IMR-90 (cell line): ENCODE results near the gene ASB6. TPM values are rescaled to one million over a fixed set of nuclear protein-coding genes. Genes with fewer than 3 reads are reported as not detected.

Experiments
- ATAC-seq: fragments of 200-7000 bp; cut with Tn5 transposase; 2 replicates; pipeline ENCODE4 v1.9.1; 2020; ENCODE audit warnings: low read depth, mild to moderate bottlenecking, moderate library complexity
- BruUV-seq: library from RNA; stranded (reverse); fragments of 400-500 nt; replicated peaks from 2 replicates; lab custom pipeline; 2021; lab: Mats Ljungman, UMichigan
- CTCF ChIA-PET: fragments of 300-600 bp; formaldehyde crosslinking; extraction: SDS; loops from one replicate; lab custom pipeline; 2021; ENCODE audit warnings: antibody characterized with exemption; lab: Yijun Ruan, JAX
- POLR2A ChIA-PET: fragments of 300-600 bp; sonication (Branson Sonifier 250); formaldehyde crosslinking; loops from one replicate; lab custom pipeline; 2022; ENCODE audit warnings: antibody characterized with exemption; ENCODE audit not compliant: unreplicated experiment; lab: Charles Lee
- DNase-seq: peaks from one replicate; pipeline ENCODE4 v3.0.0; 2013
- H2AFZ ChIP-seq: replicated peaks from 2 replicates; pipeline ENCODE3; 2013; ENCODE audit warnings: low read length, mild to moderate bottlenecking; ENCODE audit not compliant: poor library complexity
- H2AK5ac ChIP-seq: 2 replicates; pipeline ENCODE4 v1.6.1; 2013; ENCODE audit warnings: low read depth, low read length, inconsistent platforms
- H2AK9ac ChIP-seq: replicated peaks from 2 replicates; pipeline ENCODE3; 2013; ENCODE audit warnings: mild to moderate bottlenecking, low read depth, low read length, moderate library complexity; ENCODE audit not compliant: poor library complexity
- H2BK120ac ChIP-seq: 2 replicates; pipeline ENCODE4 v1.6.1; 2013; ENCODE audit warnings: low read depth, low read length, inconsistent platforms
- H2BK15ac ChIP-seq: 3 replicates; pipeline ENCODE4 v1.6.1; 2013; ENCODE audit warnings: low read depth, low read length, inconsistent platforms
- H2BK20ac ChIP-seq: 2 replicates; pipeline ENCODE4 v1.6.1; 2013; ENCODE audit warnings: low read depth, mild to moderate bottlenecking, inconsistent platforms, low read length, moderate library complexity
- H2BK5ac ChIP-seq: 2 replicates; pipeline ENCODE4 v1.6.1; 2013; ENCODE audit warnings: mild to moderate bottlenecking, low read depth, low read length, inconsistent platforms; ENCODE audit not compliant: poor library complexity, severe bottlenecking
- H3K14ac ChIP-seq: replicated peaks from 2 replicates; pipeline ENCODE4 v1.6.1; 2013; ENCODE audit warnings: low read depth, low read length, inconsistent platforms
- H3K18ac ChIP-seq: 2 replicates; pipeline ENCODE4 v1.6.1; 2013; ENCODE audit warnings: low read depth, low read length, control low read depth
- H3K23ac ChIP-seq: 2 replicates; pipeline ENCODE4 v1.6.1; 2013; ENCODE audit warnings: low read depth, low read length, inconsistent platforms
- H3K27ac ChIP-seq: 2 replicates; pipeline ENCODE4 v1.5.1; 2013; ENCODE audit warnings: mild to moderate bottlenecking, control low read depth, low read length; ENCODE audit not compliant: insufficient read depth
- H3K27me3 ChIP-seq: 2 replicates; pipeline ENCODE4 v1.6.1; 2013; ENCODE audit warnings: low read length; ENCODE audit not compliant: control insufficient read depth, insufficient read depth
- H3K36me3 ChIP-seq: 2 replicates; pipeline ENCODE4 v1.6.1; 2013; ENCODE audit warnings: low read length, mixed read lengths; ENCODE audit not compliant: control insufficient read depth, insufficient read depth
- H3K4ac ChIP-seq: 2 replicates; pipeline ENCODE4 v1.6.1; 2013; ENCODE audit warnings: low read depth, low read length, inconsistent platforms
- H3K4me1 ChIP-seq: 2 replicates; pipeline ENCODE4 v1.6.1; 2013; ENCODE audit warnings: low read length, mixed read lengths; ENCODE audit not compliant: control insufficient read depth, insufficient read depth
- H3K4me2 ChIP-seq: 2 replicates; pipeline ENCODE4 v1.6.1; 2013; ENCODE audit warnings: low read depth, mild to moderate bottlenecking, control low read depth, low read length, moderate library complexity
- H3K4me3 ChIP-seq: 2 replicates; pipeline ENCODE4 v1.5.1; 2013; ENCODE audit warnings: low read depth, mild to moderate bottlenecking, control low read depth, low read length, moderate library complexity; ENCODE audit not compliant: insufficient read depth
- H3K56ac ChIP-seq: 2 replicates; pipeline ENCODE4 v1.6.1; 2013; ENCODE audit warnings: low read length, inconsistent platforms; ENCODE audit not compliant: insufficient read depth; ENCODE audit errors: extremely low read depth
- H3K79me1 ChIP-seq, 2 experiments: 2 replicates each; pipeline ENCODE4 v1.6.1; 2013; ENCODE audit warnings: low read length in 2 of 2, inconsistent platforms in 1 of 2, low read depth in 1 of 2
- H3K9ac ChIP-seq: 2 replicates; pipeline ENCODE4 v1.6.1; 2013; ENCODE audit warnings: low read depth, low read length, control low read depth
- H3K9me1 ChIP-seq: 2 replicates; pipeline ENCODE4 v1.6.1; 2013; ENCODE audit warnings: low read length, inconsistent platforms; ENCODE audit not compliant: insufficient read depth
- H3K9me3 ChIP-seq: 2 replicates; pipeline ENCODE4 v1.6.1; 2013; ENCODE audit warnings: low read length; ENCODE audit not compliant: control insufficient read depth, insufficient read depth
- H4K20me1 ChIP-seq: 2 replicates; pipeline ENCODE4 v1.6.1; 2013; ENCODE audit warnings: low read length, inconsistent platforms; ENCODE audit not compliant: insufficient read depth
- H4K5ac ChIP-seq: 2 replicates; pipeline ENCODE4 v1.6.1; 2013; ENCODE audit warnings: mild to moderate bottlenecking, low read depth, low read length, control low read depth
- H4K8ac ChIP-seq, 2 experiments: 2 replicates each; pipeline ENCODE4 v1.6.1; 2013; ENCODE audit warnings: low read depth in 2 of 2, low read length in 2 of 2, control low read depth in 1 of 2, inconsistent platforms in 1 of 2
- H4K91ac ChIP-seq: 2 replicates; pipeline ENCODE4 v1.6.1; 2013; ENCODE audit warnings: low read depth, low read length, inconsistent platforms; ENCODE audit not compliant: insufficient read depth
- MAFK ChIP-seq: IDR thresholded peaks from 2 replicates; pipeline ENCODE4 v1.6.1; 2012; ENCODE audit warnings: low read depth, low read length, improper control_type of control experiment
- MAZ ChIP-seq: IDR thresholded peaks from 2 replicates; pipeline ENCODE4 v1.6.1; 2012; ENCODE audit warnings: low read depth, mild to moderate bottlenecking, low read length, improper control_type of control experiment, moderate library complexity, borderline replicate concordance
- MXI1 ChIP-seq: IDR thresholded peaks from 2 replicates; pipeline ENCODE4 v1.6.1; 2012; ENCODE audit warnings: low read depth, mild to moderate bottlenecking, low read length, moderate library complexity, borderline replicate concordance
- NFE2L2 ChIP-seq: fragments of 150-350 bp; IDR thresholded peaks from 2 replicates; pipeline ENCODE4 v1.6.1; 2016; ENCODE audit warnings: low read depth, mild to moderate bottlenecking, low read length
- RFX5 ChIP-seq: IDR thresholded peaks from 2 replicates; pipeline ENCODE4 v1.8.0; 2012; ENCODE audit warnings: low read depth, mild to moderate bottlenecking, low read length, moderate library complexity
- SMC3 ChIP-seq: fragments of 150-350 bp; IDR thresholded peaks from 2 replicates; pipeline ENCODE4 v1.6.1; 2016; ENCODE audit warnings: low read depth, mild to moderate bottlenecking, antibody characterized with exemption, low read length, moderate library complexity
- WGBS, 2 experiments: methylation state at CpG; one replicate each; pipeline versions ENCODE4 v1.1.5 to v1.1.7; 2013; ENCODE audit warnings: missing lambda C conversion rate in 2 of 2; ENCODE audit not compliant: insufficient read length in 1 of 2; ENCODE audit errors: extremely low coverage in 2 of 2; 5-methylcytosine and 5-hydroxymethylcytosine counted together
- dilution Hi-C: fragments of 300-500 bp; cut with HindIII; formaldehyde crosslinking; loops from one replicate; pipeline ENCODE4 v1.14.3; 2018; ENCODE audit warnings: low sequenced_read_pairs; ENCODE audit not compliant: unreplicated experiment
- in situ Hi-C: fragments of 300-500 bp; cut with MboI; formaldehyde crosslinking; loops from 3 replicates; pipeline ENCODE4 v1.14.3; 2019; ENCODE audit warnings: low sequenced_read_pairs, inconsistent platforms, mixed read lengths
- intact Hi-C: fragments of 100-400 bp; cut with micrococcal nuclease; formaldehyde crosslinking; loops from 2 replicates; pipeline ENCODE4 v1.10.0; 2022
- polyA plus RNA-seq, 3 experiments: library from polyadenylated mRNA; depleted of rRNA; stranded (reverse); fragments of >200 nt; gene quantifications; 2 replicates each; pipeline ENCODE4 v1.2.3, GENCODE V29; 2012; ENCODE audit warnings: low replicate concordance in 1 of 3
- total RNA-seq: library from RNA; depleted of rRNA; stranded (reverse); fragments of >200 nt; gene quantifications from 2 replicates; pipeline ENCODE4 v1.2.3, GENCODE V29; 2012

Gene ASB6
- total and polyA plus RNA-seq, 2 of the 4 experiments (the other 2 are of a cell fraction), result 9.7 to 28.9 TPM

DNA sequence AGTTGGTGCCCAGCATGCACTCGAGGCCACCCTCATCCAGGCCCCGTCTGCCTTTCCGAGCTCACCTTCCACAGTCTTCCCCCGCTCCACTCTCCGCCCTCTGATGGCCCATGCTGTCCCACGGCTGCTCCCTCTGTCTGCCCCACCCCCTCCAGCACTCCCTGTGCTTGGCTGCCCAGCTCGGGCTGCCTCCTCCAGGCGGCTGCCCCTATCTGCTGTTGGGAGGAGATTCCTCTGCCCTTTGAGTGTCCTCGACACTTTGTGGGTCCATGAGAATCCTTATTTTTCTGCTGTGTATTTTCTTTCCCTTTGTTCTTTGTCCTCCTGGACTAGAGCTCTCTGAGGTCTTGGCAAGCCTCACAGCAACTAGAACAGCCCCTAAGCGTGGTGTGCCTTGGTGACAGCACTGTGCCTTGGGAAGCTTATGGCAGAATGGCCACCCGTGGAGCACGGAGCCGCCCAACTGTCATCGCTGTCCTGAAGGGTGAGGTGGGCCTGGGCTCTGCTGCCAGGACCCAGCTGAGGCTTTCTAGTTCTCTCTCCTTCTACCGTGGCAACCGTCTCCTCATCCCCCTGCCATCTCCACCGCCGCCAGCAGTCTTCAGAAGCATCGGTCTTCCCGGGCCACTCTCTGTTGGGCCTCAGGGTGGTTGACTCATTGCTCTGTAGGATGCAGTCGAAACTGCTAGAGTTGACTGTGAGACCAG lies 10.8 kb downstream of the ASB6 start:
- Histone ChIP-seq H2BK20ac (no peak overlapping the region), H3K27me3 (no peaks in the 10 kb centered on the region), H2AK5ac (peak overlapping the region; percentile 76; the same call in 1 of the 2 replicates), H2BK15ac (no peak overlapping the region), H3K56ac (no peak overlapping the region), H2AK9ac (peak overlapping the region; percentile 47), H2BK120ac (no peak overlapping the region), H3K4me3 (no peak overlapping the region), H3K9ac (no peak overlapping the region), H2BK5ac (peak overlapping the region; percentile 27), H4K8ac (peak overlapping the region in 1 of 2 experiments; percentile 32; a peak in 1 of 4 replicates), H3K9me1 (peaks cover 41% of the 10 kb centered on the region), H3K23ac (0 out of 2 replicates have a peak overlapping the region, but pooled peaks have one; percentile 33), H4K5ac (no peak overlapping the region), H4K91ac (peak overlapping the region; percentile 17; the same call in 1 of the 2 replicates), H3K14ac (0 out of 2 replicates have a peak overlapping the region, but pooled peaks have one; percentile 3), H3K18ac (no peak overlapping the region), H3K36me3 (peaks cover 42% of the 10 kb centered on the region), H3K27ac (peak overlapping the region; percentile 43; the same call in 1 of the 2 replicates), H3K79me1 (peaks cover 16 to 81% of the 10 kb centered on the region in 2 experiments), H3K4ac (peak overlapping the region; percentile 30; the same call in 1 of the 2 replicates), H2AFZ (no peak overlapping the region), H3K9me3 (no peaks in the 10 kb centered on the region), H4K20me1 (peaks cover 93% of the 10 kb centered on the region), H3K4me2 (no peak overlapping the region; the same call in 1 of the 2 replicates), H3K4me1 (peaks cover 40% of the 10 kb centered on the region)
- ATAC-seq, result no peak; the same call in 1 of the 2 replicates
- BruUV-seq, result no TSS peak
- POLR2A ChIA-PET, result no interaction called here
- WGBS, 2 experiments, result 65% methylated on average over 2 of the region's 21 CpGs; no CpG with 5 or more reads in 1 of the 2 experiments
- intact Hi-C loops (no loop called here), dilution Hi-C loops (no loop called here), in situ Hi-C loops (no loop called here)
- TF ChIP-seq MAZ, result no peak
- TF ChIP-seq NFE2L2, result no peak
- TF ChIP-seq RFX5, result no peak
- no peak for TF ChIP-seq MAFK
- no peak for TF ChIP-seq MXI1
- TF ChIP-seq SMC3, result no peak
- DNase-seq, result peak; percentile 49
- CTCF ChIA-PET, result interaction anchor here (0.7 kb wide), 1 partner anchor 150 kb away, joined by 3 read pairs; no protein-coding TSS in a partner anchor
